Ovary (tissue), 3 donors: ENCODE measurements around the gene CFAP69.

Source experiments
- EP300 ChIP-seq: sonication (generic); formaldehyde crosslinking; IDR thresholded peaks from one replicate; pipeline ENCODE4 v1.6.1; 2017; ENCODE audit warnings: antibody characterized with exemption
- POLR2A ChIP-seq: fragments of 450-650 bp; IDR thresholded peaks from one replicate; pipeline ENCODE4 v1.6.1; 2017; ENCODE audit warnings: antibody characterized with exemption, mild to moderate bottlenecking, moderate library complexity
- TF ChIP-seq, protein P1 (sequence below), 3 donors: fragments of 450-650 bp in 2 of 3; fragments of 200-600 bp in 1 of 3; IDR thresholded peaks; one replicate each; pipeline versions ENCODE4 v1.5.1 to v1.8.0; 2016 to 2022; ENCODE audit warnings: antibody characterized with exemption in 3 of 3, mild to moderate bottlenecking in 1 of 3
- donor health status: DM: no; HTN: no; CAD: no.

GRCh38 chr7:90267263-90267858, 22.4 kb downstream of the CFAP69 start:
- TF ChIP-seq POLR2A (no peak), EP300 (no peak)
- TF ChIP-seq, protein P1, sequence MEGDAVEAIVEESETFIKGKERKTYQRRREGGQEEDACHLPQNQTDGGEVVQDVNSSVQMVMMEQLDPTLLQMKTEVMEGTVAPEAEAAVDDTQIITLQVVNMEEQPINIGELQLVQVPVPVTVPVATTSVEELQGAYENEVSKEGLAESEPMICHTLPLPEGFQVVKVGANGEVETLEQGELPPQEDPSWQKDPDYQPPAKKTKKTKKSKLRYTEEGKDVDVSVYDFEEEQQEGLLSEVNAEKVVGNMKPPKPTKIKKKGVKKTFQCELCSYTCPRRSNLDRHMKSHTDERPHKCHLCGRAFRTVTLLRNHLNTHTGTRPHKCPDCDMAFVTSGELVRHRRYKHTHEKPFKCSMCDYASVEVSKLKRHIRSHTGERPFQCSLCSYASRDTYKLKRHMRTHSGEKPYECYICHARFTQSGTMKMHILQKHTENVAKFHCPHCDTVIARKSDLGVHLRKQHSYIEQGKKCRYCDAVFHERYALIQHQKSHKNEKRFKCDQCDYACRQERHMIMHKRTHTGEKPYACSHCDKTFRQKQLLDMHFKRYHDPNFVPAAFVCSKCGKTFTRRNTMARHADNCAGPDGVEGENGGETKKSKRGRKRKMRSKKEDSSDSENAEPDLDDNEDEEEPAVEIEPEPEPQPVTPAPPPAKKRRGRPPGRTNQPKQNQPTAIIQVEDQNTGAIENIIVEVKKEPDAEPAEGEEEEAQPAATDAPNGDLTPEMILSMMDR (IDR thresholded peaks at IDR 0.05) = no peak
